H1 (cell line): ENCODE data around the gene ZC3H8. TPM values are rescaled to one million over a fixed set of nuclear protein-coding genes. Genes with fewer than 3 reads are reported as not detected.

Experiments
- CTCF ChIA-PET: fragments of 300-600 bp; sonication (Branson Sonifier 250); formaldehyde crosslinking; loops from one replicate; lab custom pipeline; 2021; ENCODE audit not compliant: partially characterized antibody; lab: Charles Lee
- POLR2A ChIA-PET: fragments of 300-600 bp; sonication (Branson Sonifier 250); formaldehyde crosslinking; loops from one replicate; lab custom pipeline; 2021; ENCODE audit warnings: inconsistent platforms; ENCODE audit not compliant: partially characterized antibody; lab: Charles Lee
- DNase-seq, 2 experiments: peaks; one replicate each; pipeline versions ENCODE4 v3.0.0 to v3.0.0-alpha.2; 2010 to 2022; ENCODE audit warnings: low spot score in 2 of 2, low read depth in 1 of 2, mixed read lengths in 1 of 2
- FAIRE-seq: peaks from 2 replicates; lab custom pipeline; 2011; peaks lifted over from hg19 to GRCh38; lab: Jason Lieb, UNC
- H2AFZ ChIP-seq: 2 replicates; pipeline ENCODE4 v1.8.1; 2012; ENCODE audit warnings: low read length, inconsistent platforms
- H2AK5ac ChIP-seq: 2 replicates; pipeline ENCODE4 v1.6.1; 2013; ENCODE audit warnings: low read depth, low read length
- H2BK120ac ChIP-seq: replicated peaks from 2 replicates; pipeline ENCODE3; 2013; ENCODE audit warnings: low read depth, low read length, inconsistent platforms
- H2BK12ac ChIP-seq: 2 replicates; pipeline ENCODE4 v1.6.1; 2013; ENCODE audit warnings: low read depth, low read length
- H2BK15ac ChIP-seq: 2 replicates; pipeline ENCODE4 v1.6.1; 2013; ENCODE audit warnings: low read length
- H2BK20ac ChIP-seq: 2 replicates; pipeline ENCODE4 v1.6.1; 2013; ENCODE audit warnings: low read length
- H2BK5ac ChIP-seq: 2 replicates; pipeline ENCODE4 v1.6.1; 2013; ENCODE audit warnings: low read depth, low read length
- H3K14ac ChIP-seq: 2 replicates; pipeline ENCODE4 v1.6.1; 2013; ENCODE audit warnings: inconsistent platforms; ENCODE audit not compliant: insufficient read length
- H3K18ac ChIP-seq: 2 replicates; pipeline ENCODE4 v1.6.1; 2013; ENCODE audit warnings: low read length; ENCODE audit errors: extremely low read depth
- H3K23ac ChIP-seq: 2 replicates; pipeline ENCODE4 v1.6.1; 2013; ENCODE audit warnings: inconsistent platforms; ENCODE audit not compliant: insufficient read length
- H3K23me2 ChIP-seq: 2 replicates; pipeline ENCODE4 v1.6.1; 2013; ENCODE audit warnings: low read depth, low read length
- H3K27ac ChIP-seq: 2 replicates; pipeline ENCODE4 v1.6.1; 2011; ENCODE audit warnings: low read depth, low read length, inconsistent platforms
- H3K27me3 ChIP-seq, 4 experiments: replicated peaks in 1 of 4; 1 replicate in 1 of 4; 2 replicates in 3 of 4; pipeline versions ENCODE4 v1.6.1 to v1.8.1; 2011 to 2013; ENCODE audit warnings: low read length in 3 of 4, mild to moderate bottlenecking in 3 of 4, inconsistent platforms in 2 of 4, mixed read lengths in 2 of 4, moderate library complexity in 1 of 4; ENCODE audit not compliant: control insufficient read depth in 3 of 4, insufficient read depth in 3 of 4; ENCODE audit errors: extremely low read depth in 1 of 4
- H3K36me3 ChIP-seq, 4 experiments: 2 replicates each; pipeline versions ENCODE4 v1.6.1 to v1.8.1; 2011 to 2013; ENCODE audit warnings: mild to moderate bottlenecking in 4 of 4, low read length in 3 of 4, moderate library complexity in 2 of 4, control low read depth in 1 of 4, inconsistent platforms in 1 of 4; ENCODE audit not compliant: insufficient read depth in 4 of 4, control insufficient read depth in 2 of 4
- H3K4ac ChIP-seq: replicated peaks from 2 replicates; pipeline ENCODE3; 2013; ENCODE audit warnings: low read length, low read depth, mixed read lengths, inconsistent platforms; ENCODE audit not compliant: insufficient read length
- H3K4me1 ChIP-seq, 4 experiments: replicated peaks in 1 of 4; 1 replicate in 1 of 4; 2 replicates in 3 of 4; pipeline versions ENCODE4 v1.6.1 to v1.8.1; 2011 to 2013; ENCODE audit warnings: low read length in 3 of 4, inconsistent platforms in 2 of 4, mixed read lengths in 1 of 4; ENCODE audit not compliant: insufficient read depth in 4 of 4, control insufficient read depth in 3 of 4
- H3K4me2 ChIP-seq, 2 experiments: 2 replicates each; pipeline versions ENCODE4 v1.6.1 to v1.8.1; 2011 to 2013; ENCODE audit warnings: low read depth in 2 of 2, low read length in 2 of 2, control low read depth in 1 of 2, inconsistent platforms in 1 of 2, mild to moderate bottlenecking in 1 of 2; ENCODE audit not compliant: insufficient read depth in 1 of 2
- H3K4me3 ChIP-seq, 4 experiments: fragments of 200-600, 300-600 bp in 1 of 4; sonication (generic), shearing (Covaris generic), sonication (Bioruptor Twin) in 1 of 4; 2 replicates each; pipeline versions ENCODE4 v1.5.1 to v1.8.1; 2011 to 2016; ENCODE audit warnings: low read length in 4 of 4, low read depth in 3 of 4, control low read depth in 2 of 4, inconsistent platforms in 2 of 4, mild to moderate bottlenecking in 2 of 4, mixed read lengths in 1 of 4, moderate library complexity in 1 of 4; ENCODE audit not compliant: insufficient read depth in 2 of 4; ENCODE audit errors: extremely low read depth in 1 of 4
- H3K56ac ChIP-seq: replicated peaks from 2 replicates; pipeline ENCODE3; 2013; ENCODE audit warnings: low read depth, mild to moderate bottlenecking, mixed read lengths, low read length, inconsistent platforms; ENCODE audit not compliant: insufficient read length
- H3K79me1 ChIP-seq: 2 replicates; pipeline ENCODE4 v1.6.1; 2013; ENCODE audit warnings: low read depth, low read length, control low read depth
- H3K79me2 ChIP-seq, 2 experiments: 2 replicates each; pipeline versions ENCODE4 v1.6.1 to v1.8.1; 2012 to 2013; ENCODE audit warnings: low read length in 2 of 2, mild to moderate bottlenecking in 2 of 2, inconsistent platforms in 1 of 2; ENCODE audit not compliant: insufficient read depth in 2 of 2, control insufficient read depth in 1 of 2
- H3K9ac ChIP-seq, 4 experiments: replicated peaks in 1 of 4; 1 replicate in 1 of 4; 2 replicates in 3 of 4; pipeline versions ENCODE4 v1.6.1 to v1.8.1; 2011 to 2013; ENCODE audit warnings: low read depth in 3 of 4, low read length in 3 of 4, control low read depth in 2 of 4, mild to moderate bottlenecking in 2 of 4, moderate library complexity in 2 of 4, inconsistent platforms in 1 of 4; ENCODE audit errors: extremely low read depth in 1 of 4
- H3K9me3 ChIP-seq, 2 experiments: 2 replicates each; pipeline versions ENCODE4 v1.6.1 to v1.8.1; 2012 to 2013; ENCODE audit warnings: mild to moderate bottlenecking in 2 of 2, moderate library complexity in 2 of 2, control low read depth in 1 of 2, inconsistent platforms in 1 of 2, low read depth in 1 of 2, low read length in 1 of 2, mixed read lengths in 1 of 2; ENCODE audit not compliant: insufficient read depth in 2 of 2
- H4K20me1 ChIP-seq, 2 experiments: replicated peaks in 1 of 2; 2 replicates each; pipeline versions ENCODE3 to v1.8.1; 2011 to 2013; ENCODE audit warnings: inconsistent platforms in 2 of 2, low read length in 2 of 2, mild to moderate bottlenecking in 1 of 2; ENCODE audit not compliant: insufficient read depth in 2 of 2, control insufficient read depth in 1 of 2
- H4K5ac ChIP-seq: 2 replicates; pipeline ENCODE4 v1.6.1; 2013; ENCODE audit warnings: low read length, low read depth, mixed read lengths, inconsistent platforms; ENCODE audit not compliant: insufficient read length
- H4K8ac ChIP-seq: 2 replicates; pipeline ENCODE4 v1.8.0; 2013; ENCODE audit warnings: mild to moderate bottlenecking, moderate library complexity, low read length, inconsistent platforms; ENCODE audit not compliant: insufficient read depth; ENCODE audit errors: extremely low read depth
- H4K91ac ChIP-seq: replicated peaks from 2 replicates; pipeline ENCODE3; 2013; ENCODE audit warnings: low read length, mixed read lengths, inconsistent platforms; ENCODE audit not compliant: insufficient read length
- BACH1 ChIP-seq: IDR thresholded peaks from 2 replicates; pipeline ENCODE4 v1.6.1; 2012; ENCODE audit warnings: low read length, improper control_type of control experiment
- EP300 ChIP-seq, 2 experiments: IDR thresholded peaks; 1 replicate in 1 of 2; 2 replicates in 1 of 2; pipeline ENCODE4 v1.6.1; 2011 to 2012; ENCODE audit warnings: low read depth in 2 of 2, low read length in 2 of 2, mild to moderate bottlenecking in 2 of 2, borderline replicate concordance in 1 of 2, inconsistent platforms in 1 of 2, moderate library complexity in 1 of 2
- EZH2 ChIP-seq: fragments of 200-600 bp; sonication (generic); IDR thresholded peaks from 2 replicates; pipeline ENCODE4 v1.7.1; 2012; ENCODE audit warnings: low read depth, mild to moderate bottlenecking, moderate library complexity, low read length, inconsistent platforms; ENCODE audit not compliant: severe bottlenecking
- GTF2F1 ChIP-seq: IDR thresholded peaks from 2 replicates; pipeline ENCODE4 v1.6.1; 2012; ENCODE audit warnings: low read depth, low read length, improper control_type of control experiment, borderline replicate concordance
- JUN ChIP-seq: IDR thresholded peaks from 2 replicates; pipeline ENCODE4 v1.6.1; 2011; ENCODE audit warnings: low read depth, mild to moderate bottlenecking, improper control_type of control experiment, low read length
- JUND ChIP-seq: IDR thresholded peaks from 2 replicates; pipeline ENCODE4 v1.6.1; 2011; ENCODE audit warnings: mild to moderate bottlenecking, improper control_type of control experiment, low read length
- SIX5 ChIP-seq: IDR thresholded peaks from 2 replicates; pipeline ENCODE4 v1.6.1; 2011; ENCODE audit warnings: mild to moderate bottlenecking, low read depth, low read length
- TAF7 ChIP-seq: optimal IDR thresholded peaks from 2 replicates; pipeline ENCODE3; 2011; ENCODE audit warnings: low read depth, mild to moderate bottlenecking, inconsistent platforms, low read length, moderate library complexity, borderline replicate concordance
- ZNF274 ChIP-seq: IDR thresholded peaks from 2 replicates; pipeline ENCODE4 v1.7.0; 2012; ENCODE audit warnings: low read length, borderline replicate concordance; ENCODE audit errors: extremely low read depth
- WGBS, 2 experiments: shearing (Covaris generic) in 1 of 2; methylation state at CpG; one replicate each; pipeline versions ENCODE4 v1.1.6 to v1.1.7; 2013 to 2015; ENCODE audit warnings: low lambda C conversion rate in 2 of 2, mixed read lengths in 2 of 2, inconsistent platforms in 1 of 2, low coverage in 1 of 2, missing lambda C conversion rate in 1 of 2; ENCODE audit not compliant: insufficient replicate concordance in 2 of 2, insufficient coverage in 1 of 2, insufficient read length in 1 of 2; ENCODE audit errors: extremely low coverage in 1 of 2, missing lambda C conversion rate in 1 of 2; 5-methylcytosine and 5-hydroxymethylcytosine counted together
- polyA plus RNA-seq, 7 experiments: library from polyadenylated mRNA; depleted of rRNA in 3 of 7; stranded (reverse) in 5 of 7; unstranded in 2 of 7; fragments of >200 nt in 5 of 7; fragments of 200-250 nt in 2 of 7; gene quantifications; 1 replicate in 5 of 7; 2 replicates in 1 of 7; 4 replicates in 1 of 7; pipeline versions ENCODE4 v1.2.1 to v1.2.3, GENCODE V29; 2011 to 2013; ENCODE audit warnings: missing spikeins in 2 of 7, mixed read lengths in 2 of 7
- total RNA-seq: library from RNA; stranded (reverse); fragmentation: NEBNext Ultra II Directional; extraction: Animal tissue kit (Norgen Biotek cat#: 25700); gene quantifications from 2 replicates; pipeline ENCODE4 v1.2.1, GENCODE V29; 2021

ZC3H8 gene
- total and polyA plus RNA-seq, 2 of the 8 experiments (the other 6 are each of a cell fraction or from before 2014, with no cell fraction given), result 1.9 to 7.1 TPM

- H4K91ac ChIP-seq, result no peak overlapping the region
- no peak overlapping the region for H2AFZ ChIP-seq
- H3K23me2 ChIP-seq, result peaks cover 5% of the 10 kb centered on the region; the same call in 1 of the 2 replicates
- no peak overlapping the region for H2BK5ac ChIP-seq
- no peak overlapping the region for H2BK12ac ChIP-seq
- no peaks in the 10 kb centered on the region for H4K20me1 ChIP-seq
- ChIA-PET CTCF (interaction anchor here (0.6 to 1.4 kb wide), 4 partner anchors 8 to 390 kb away, joined by 3 to 5 read pairs (median 4); no protein-coding TSS in a partner anchor), POLR2A (interaction anchor here (0.7 to 0.9 kb wide), 3 partner anchors 8 to 223 kb away, joined by 3 to 5 read pairs (median 3); partner anchors contain the start of gene TMEM87B)
- H4K8ac ChIP-seq, result no peak overlapping the region
- H3K27me3 ChIP-seq, result no peaks in the 10 kb centered on the region
- no peaks in the 10 kb centered on the region for H3K79me1 ChIP-seq
- DNase-seq (no peak), FAIRE-seq (no peak)
- no peak overlapping the region for H3K4me3 ChIP-seq
- WGBS, 2 experiments, result 83% methylated on average over 5 of the region's 5 CpGs; no CpG with 5 or more reads in 1 of the 2 experiments
- H2BK20ac ChIP-seq, result no peak overlapping the region
- H3K23ac ChIP-seq, result no peak overlapping the region
- no peaks in the 10 kb centered on the region for H3K36me3 ChIP-seq
- no peak overlapping the region for H3K4ac ChIP-seq
- TF ChIP-seq BACH1 (no peak), EP300 (IDR thresholded peaks at IDR 0.05; ENCODE audit: borderline replicate concordance in 1 of 2, low read depth in 2 of 2, low read length in 2 of 2) (no peak), JUN (no peak), EZH2 (no peak), JUND (no peak), ZNF274 (no peak), SIX5 (no peak), GTF2F1 (no peak), TAF7 (no peak)
- H3K4me1 ChIP-seq, result peaks cover 0 to 3% (median 0%) of the 10 kb centered on the region in 4 experiments; a peak in 1 of 7 replicates
- no peak overlapping the region for H2BK15ac ChIP-seq
- H3K27ac ChIP-seq, result no peak overlapping the region
- H3K9ac ChIP-seq, result no peak overlapping the region
- H2BK120ac ChIP-seq, result no peak overlapping the region
- H3K56ac ChIP-seq, result no peak overlapping the region
- H3K14ac ChIP-seq, result no peak overlapping the region
- H3K9me3 ChIP-seq, result no peaks in the 10 kb centered on the region
- no peak overlapping the region for H3K4me2 ChIP-seq
- peaks cover 0 to 3% of the 10 kb centered on the region in 2 experiments; a peak in 1 of 4 replicates for H3K79me2 ChIP-seq
- H2AK5ac ChIP-seq, result no peak overlapping the region
- H3K18ac ChIP-seq, result no peak overlapping the region
- no peak overlapping the region for H4K5ac ChIP-seq
Observed at GRCh38 chr2:112277596-112278220, 22.9 kb upstream of the ZC3H8 start.
